ENCODE data around the gene HSPG2. TPM values are rescaled to one million over a fixed set of nuclear protein-coding genes. Genes with fewer than 3 reads are reported as not detected.
A peak's percentile ranks its signal among the peaks of the same experiment; 100 is the strongest.

Gene HSPG2
- total and polyA plus RNA-seq, 9 of the 15 experiments (the other 6 are each of a cell fraction or from before 2014, with no cell fraction given), result 0.14 to 160 (median 15.7) TPM

DNA sequence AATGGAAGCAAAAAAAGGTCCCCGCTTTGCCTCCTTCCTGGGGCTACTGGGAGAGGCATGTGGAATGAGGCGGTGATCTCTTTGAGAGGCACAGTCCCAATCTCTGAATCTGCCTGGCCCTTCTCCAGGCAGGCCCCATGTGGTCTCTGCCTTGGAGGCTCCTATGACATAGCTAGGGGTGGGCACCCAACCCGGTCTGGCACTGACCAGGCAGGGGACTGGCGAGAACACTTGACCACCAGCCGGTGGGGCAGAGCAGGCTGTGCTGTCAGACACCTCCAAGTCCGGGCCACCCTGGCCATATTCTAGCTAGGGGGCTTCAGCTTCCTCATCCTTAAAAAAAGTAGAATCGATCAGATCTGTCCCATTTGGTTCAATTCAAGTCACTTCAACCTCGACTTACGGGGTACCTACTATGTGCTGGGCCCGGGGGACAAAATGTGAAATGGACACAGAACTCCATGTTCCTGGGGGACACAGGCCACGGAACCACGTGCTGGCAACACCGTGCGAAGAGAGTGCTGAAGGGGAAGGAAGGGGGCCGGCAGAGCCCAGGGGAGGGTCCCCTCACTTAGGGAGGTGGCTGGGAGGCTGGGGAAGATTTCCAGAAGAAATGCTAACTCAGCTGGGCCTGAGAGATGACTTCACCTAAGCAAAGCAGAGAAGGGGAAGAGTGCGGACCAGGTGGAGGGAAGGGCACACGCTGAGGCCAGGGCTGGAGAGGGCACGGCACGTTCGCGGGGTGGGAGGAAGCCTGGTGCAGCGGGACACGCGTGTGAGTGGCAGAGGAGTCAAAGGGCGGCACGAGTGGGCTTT lies 33.3 kb downstream of the HSPG2 start (continued):
- no peak for TF ChIP-seq NCOA4 (IDR thresholded peaks at IDR 0.05; ENCODE audit: partially characterized antibody)
- TF ChIP-seq RBM25 (IDR thresholded peaks at IDR 0.05; ENCODE audit: low read depth, low read length, severe bottlenecking), result no peak
- no peak for TF ChIP-seq FOS (IDR thresholded peaks at IDR 0.05; ENCODE audit: extremely low read depth, insufficient read length)
- TF ChIP-seq KAT7 (CRISPR knock-in tag; IDR thresholded peaks at IDR 0.05; ENCODE audit: borderline replicate concordance), result no peak
- TF ChIP-seq ILF3 (IDR thresholded peaks at IDR 0.05; ENCODE audit: borderline replicate concordance), result no peak
- no peak for TF ChIP-seq U2AF1 (optimal IDR thresholded peaks at IDR 0.05; ENCODE audit: low read depth, low read length)
- TF ChIP-seq XRCC5 (IDR thresholded peaks at IDR 0.05; ENCODE audit: low read depth, low read length), result no peak
- TF ChIP-seq FOXJ2 (tag; IDR thresholded peaks at IDR 0.05), result no peak
- no peak for TF ChIP-seq EHMT2 (IDR thresholded peaks at IDR 0.05)
- TF ChIP-seq MCM7 (IDR thresholded peaks at IDR 0.05), result no peak
- TF ChIP-seq PCBP1 (IDR thresholded peaks at IDR 0.05; ENCODE audit: low read depth, low read length, poor library complexity, severe bottlenecking), result no peak
- TF ChIP-seq MEF2D (tag; conservative IDR thresholded peaks at IDR 0.05; ENCODE audit: low read depth), result no peak; the same call in 1 of the 2 replicates
- TF ChIP-seq, protein P1, sequence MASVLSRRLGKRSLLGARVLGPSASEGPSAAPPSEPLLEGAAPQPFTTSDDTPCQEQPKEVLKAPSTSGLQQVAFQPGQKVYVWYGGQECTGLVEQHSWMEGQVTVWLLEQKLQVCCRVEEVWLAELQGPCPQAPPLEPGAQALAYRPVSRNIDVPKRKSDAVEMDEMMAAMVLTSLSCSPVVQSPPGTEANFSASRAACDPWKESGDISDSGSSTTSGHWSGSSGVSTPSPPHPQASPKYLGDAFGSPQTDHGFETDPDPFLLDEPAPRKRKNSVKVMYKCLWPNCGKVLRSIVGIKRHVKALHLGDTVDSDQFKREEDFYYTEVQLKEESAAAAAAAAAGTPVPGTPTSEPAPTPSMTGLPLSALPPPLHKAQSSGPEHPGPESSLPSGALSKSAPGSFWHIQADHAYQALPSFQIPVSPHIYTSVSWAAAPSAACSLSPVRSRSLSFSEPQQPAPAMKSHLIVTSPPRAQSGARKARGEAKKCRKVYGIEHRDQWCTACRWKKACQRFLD (CRISPR knock-in tag; IDR thresholded peaks at IDR 0.05), result peak; percentile 54; the same call in 1 of the 2 replicates
- no peak for TF ChIP-seq TCF7L2 (IDR thresholded peaks at IDR 0.05; ENCODE audit: low read depth, low read length)
- TF ChIP-seq ZFP91 (CRISPR knock-in tag; IDR thresholded peaks at IDR 0.05), result no peak
- peak; percentile 50; the same call in 1 of the 2 replicates for TF ChIP-seq ZNF584 (CRISPR knock-in tag; IDR thresholded peaks at IDR 0.05; ENCODE audit: low read depth)
- TF ChIP-seq ZNF316 (IDR thresholded peaks at IDR 0.05), result peak; percentile 87
- TF ChIP-seq JUNB (CRISPR knock-in tag; conservative IDR thresholded peaks at IDR 0.05), result no peak
- TF ChIP-seq LCOR (CRISPR knock-in tag; IDR thresholded peaks at IDR 0.05), result no peak
- TF ChIP-seq MAFF (IDR thresholded peaks at IDR 0.05; ENCODE audit: low read length), result no peak
- no peak for TF ChIP-seq NR4A1 (CRISPR knock-in tag; IDR thresholded peaks at IDR 0.05)
- peak; percentile 45; the same call in 1 of the 2 replicates for TF ChIP-seq NR4A1 (tag; IDR thresholded peaks at IDR 0.05)
- TF ChIP-seq ZC3H11A (IDR thresholded peaks at IDR 0.05; ENCODE audit: low read depth, low read length), result no peak
- TF ChIP-seq ZNF253 (CRISPR knock-in tag; conservative IDR thresholded peaks at IDR 0.05), result no peak
- TF ChIP-seq FOXK1 (CRISPR knock-in tag; IDR thresholded peaks at IDR 0.05; ENCODE audit: borderline replicate concordance), result no peak; the same call in 1 of the 2 replicates
